KBM-7 (cell line): Measurements from ENCODE around the gene TMEM109.

ENCODE experiments used
- DNase-seq: peaks from one replicate; pipeline ENCODE4 v3.0.0-alpha.2; 2015
- in situ Hi-C: fragments of 300-500 bp; cut with MboI; formaldehyde crosslinking; loops from 2 replicates; pipeline ENCODE4 v1.14.3; 2020; ENCODE audit warnings: low sequenced_read_pairs, low pct_unique_long_range_greater_than_20kb, mixed read lengths

Gene TMEM109

GRCh38 chr11:60951904-60952741 lies 38.2 kb downstream of the TMEM109 start, which contains the start of gene SLC15A3:
TSS of gene SLC15A3 (minus strand) at chr11:60952176. CDS start at chr11:60951551, 625 bp downstream.
- in situ Hi-C loops = no loop called here
- DNase-seq = peak; percentile 75

GRCh38 chr11:60952742-60953170 lies 38.8 kb downstream of the TMEM109 start:
- DNase-seq = no peak
- in situ Hi-C loops = no loop called here

- in situ Hi-C loops = no loop called here
- no peak for DNase-seq
Measured at GRCh38 chr11:60953781-60954180, 39.8 kb downstream of the TMEM109 start.

GRCh38 chr11:60954421-60954820 lies 40.5 kb downstream of the TMEM109 start:
- in situ Hi-C loops = no loop called here
- no peak for DNase-seq

GRCh38 chr11:60955571-60955970 lies 41.6 kb downstream of the TMEM109 start:
- in situ Hi-C loops = no loop called here
- peak; percentile 59 for DNase-seq

GRCh38 chr11:60957188-60957587 lies 43.2 kb downstream of the TMEM109 start:
- DNase-seq = no peak
- in situ Hi-C loops = no loop called here

GRCh38 chr11:60959431-60959830 lies 45.5 kb downstream of the TMEM109 start:
- DNase-seq = no peak
- in situ Hi-C loops = no loop called here

GRCh38 chr11:60960405-60960804 lies 46.4 kb downstream of the TMEM109 start:
- no peak for DNase-seq
- in situ Hi-C loops = no loop called here

GRCh38 chr11:60964801-60965200 lies 50.8 kb downstream of the TMEM109 start:
- in situ Hi-C loops = no loop called here
- no peak for DNase-seq

GRCh38 chr11:60966890-60967289 lies 52.9 kb downstream of the TMEM109 start:
- in situ Hi-C loops = no loop called here
- no peak for DNase-seq

- in situ Hi-C loops = no loop called here
- DNase-seq = no peak
Measured at GRCh38 chr11:60968223-60968622, 54.3 kb downstream of the TMEM109 start.

- in situ Hi-C loops = no loop called here
- peak; percentile 68 for DNase-seq
Measured at GRCh38 chr11:60970369-60970774, 56.4 kb downstream of the TMEM109 start.

GRCh38 chr11:60970890-60971289 lies 56.9 kb downstream of the TMEM109 start:
- in situ Hi-C loops = no loop called here
- no peak for DNase-seq

GRCh38 chr11:60971520-60971919 lies 57.6 kb downstream of the TMEM109 start, which contains the start of gene CD6:
TSS of gene CD6 (plus strand) at chr11:60971680. CDS start at chr11:60971866, 186 bp downstream.
- peak; percentile 63 for DNase-seq
- in situ Hi-C loops = no loop called here

GRCh38 chr11:60972182-60973030 lies 58.4 kb downstream of the TMEM109 start:
- no peak for DNase-seq
- in situ Hi-C loops = no loop called here
